K562 (cell line): Measurements from ENCODE around the gene KMT2C.

Experiments
- MAZ ChIP-seq, 2 experiments: fragments of 450-650 bp in 1 of 2; sonication (generic) in 1 of 2; formaldehyde crosslinking; IDR thresholded peaks in 1 of 2; conservative IDR thresholded peaks in 1 of 2; 2 replicates each; pipeline versions ENCODE4 v1.4.0 to v1.5.0; 2020; ENCODE audit warnings: mild to moderate bottlenecking in 1 of 2, missing genetic modification reagents in 1 of 2
- POLR2A ChIP-seq: fragments of 450-650 bp; conservative IDR thresholded peaks from 2 replicates; pipeline ENCODE4 v1.6.1; 2016
- TF ChIP-seq, protein P1 (sequence below): sonication (generic); formaldehyde crosslinking; IDR thresholded peaks from 2 replicates; pipeline ENCODE4 v1.9.0; 2022; ENCODE audit warnings: mild to moderate bottlenecking, missing genetic modification reagents

DNA sequence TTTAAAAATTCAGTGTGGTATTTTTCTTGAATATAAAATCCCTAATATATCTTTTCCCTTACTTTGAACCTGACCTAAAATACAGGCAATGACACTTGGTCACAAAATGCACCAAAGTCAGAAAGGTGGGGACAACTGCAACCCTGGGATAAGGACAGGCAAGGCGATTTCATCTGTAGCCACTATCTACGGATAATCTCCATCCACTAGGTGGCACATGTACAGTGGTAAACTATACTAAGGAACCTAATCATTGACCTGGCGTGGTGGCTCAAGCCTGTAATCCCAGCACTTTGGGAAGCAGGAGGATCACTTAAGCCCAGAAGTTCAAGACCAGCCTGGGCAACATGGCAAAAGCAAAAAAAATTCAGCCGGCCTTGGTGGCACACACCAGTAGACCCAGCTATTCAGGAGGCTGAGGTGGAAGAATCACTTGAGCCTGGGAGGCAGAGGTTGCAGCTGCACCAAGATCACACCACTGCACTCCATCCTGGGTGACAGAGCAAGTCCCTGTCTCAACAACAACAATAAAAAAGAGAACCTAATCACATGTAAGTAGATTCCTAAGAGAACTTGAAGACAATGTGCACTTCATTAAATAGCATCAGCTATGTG, 98.9 kb downstream of the KMT2C start:
- TF ChIP-seq MAZ (CRISPR knock-in tag; conservative IDR thresholded peaks at IDR 0.05 in 1 of 2, IDR thresholded peaks at IDR 0.05 in 1 of 2): no peak
- TF ChIP-seq, protein P1, sequence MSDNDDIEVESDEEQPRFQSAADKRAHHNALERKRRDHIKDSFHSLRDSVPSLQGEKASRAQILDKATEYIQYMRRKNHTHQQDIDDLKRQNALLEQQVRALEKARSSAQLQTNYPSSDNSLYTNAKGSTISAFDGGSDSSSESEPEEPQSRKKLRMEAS: no peak
- TF ChIP-seq POLR2A: no peak
